Middle frontal gyrus (tissue), 1 donor: Measurements from ENCODE around the gene C12orf76.
A peak's percentile ranks its signal among the peaks of the same experiment; 100 is the strongest.
"Not testable (repeated sequence)": the region's sequence is repeated elsewhere in the genome, so short reads cannot be mapped to it uniquely, and the experiment has no call there.

ENCODE experiments used
- DNase-seq: peaks from one replicate; pipeline ENCODE4 v3.0.0-alpha.2; 2015; ENCODE audit warnings: low spot score; ENCODE audit errors: extremely low spot score

Gene C12orf76

DNA sequence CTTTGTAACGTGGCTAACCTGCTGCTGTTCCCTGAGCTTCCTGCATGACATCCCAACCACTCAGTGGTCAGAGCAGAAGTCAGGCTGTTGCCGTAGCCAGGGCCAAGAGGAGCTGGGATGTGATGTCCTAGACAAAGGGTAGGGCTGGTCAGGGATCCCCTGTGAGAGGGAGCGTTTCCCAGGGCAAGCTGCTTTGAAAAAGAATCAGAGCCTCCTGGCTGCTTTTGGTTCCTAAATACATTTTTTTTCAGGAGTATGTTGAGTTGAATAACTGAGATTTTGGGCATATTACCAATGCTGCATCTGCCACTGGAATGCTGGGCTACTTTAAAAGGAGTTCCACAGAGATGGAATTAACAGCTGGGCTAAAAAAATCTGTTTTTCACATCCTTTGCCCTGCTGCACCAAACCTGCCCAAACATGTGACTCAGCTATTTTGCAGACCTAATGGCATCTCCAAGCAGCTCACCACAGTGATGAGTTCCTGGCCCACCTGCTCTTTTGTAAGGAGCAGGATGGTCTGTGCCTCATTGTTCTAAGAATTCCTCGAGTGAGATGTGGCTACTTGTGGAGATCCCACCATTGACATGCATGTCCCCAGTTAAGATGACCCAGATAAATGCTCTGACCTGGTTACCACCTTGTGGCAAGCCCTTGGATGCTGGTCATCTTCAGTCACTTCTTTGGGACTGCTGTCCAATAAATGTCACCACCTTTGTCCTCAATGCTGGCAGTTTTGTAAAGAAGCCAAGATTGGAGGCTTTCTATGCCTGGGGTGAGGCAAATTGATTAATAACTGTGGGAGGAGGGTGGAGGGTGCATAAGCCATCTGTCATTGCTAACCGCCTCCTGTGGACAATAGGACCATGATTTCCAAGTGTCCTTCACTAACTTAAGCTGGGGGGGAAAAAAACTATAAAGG is 25.0 kb downstream of the C12orf76 start:
- no peak for DNase-seq

DNA sequence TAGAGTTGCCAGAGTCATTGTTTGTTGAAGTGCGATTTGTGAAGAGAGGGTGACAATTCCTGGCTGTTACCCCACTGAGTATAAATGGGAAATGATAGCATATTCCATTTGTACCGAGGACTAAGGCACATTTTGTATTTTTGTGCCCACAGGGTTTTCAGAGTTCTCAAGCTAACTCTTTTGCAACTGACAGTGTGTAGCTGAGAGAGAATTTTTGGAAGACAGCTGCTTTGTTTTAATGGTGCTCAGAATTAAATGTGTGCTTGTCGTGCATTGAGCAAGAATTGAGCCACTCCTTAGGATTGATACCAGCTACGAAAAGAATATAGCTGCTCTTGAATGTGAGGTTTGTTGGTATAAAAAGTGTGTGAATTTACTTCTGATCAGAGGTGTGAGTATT is 27.4 kb downstream of the C12orf76 start:
- no peak for DNase-seq

DNA sequence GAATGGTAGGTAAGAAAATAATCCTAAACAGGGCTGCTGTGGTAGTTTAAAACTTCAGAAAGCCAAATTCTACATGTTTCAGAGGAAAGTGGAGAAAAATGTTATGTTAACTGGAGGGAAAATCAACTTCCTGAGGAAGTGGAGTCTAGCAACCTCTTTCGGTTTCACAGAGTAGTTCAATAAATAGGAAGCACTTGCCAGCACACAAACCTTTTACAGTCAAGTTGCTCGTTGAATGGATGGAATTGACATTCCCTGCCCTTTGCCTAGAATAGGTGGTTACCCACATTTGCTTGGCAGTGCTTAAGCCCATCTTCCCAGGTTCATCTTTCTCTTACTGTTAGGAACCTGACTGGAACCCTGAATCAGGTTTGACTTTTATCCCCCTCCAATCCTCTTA is 33.2 kb downstream of the C12orf76 start:
- DNase-seq, result no peak

DNA sequence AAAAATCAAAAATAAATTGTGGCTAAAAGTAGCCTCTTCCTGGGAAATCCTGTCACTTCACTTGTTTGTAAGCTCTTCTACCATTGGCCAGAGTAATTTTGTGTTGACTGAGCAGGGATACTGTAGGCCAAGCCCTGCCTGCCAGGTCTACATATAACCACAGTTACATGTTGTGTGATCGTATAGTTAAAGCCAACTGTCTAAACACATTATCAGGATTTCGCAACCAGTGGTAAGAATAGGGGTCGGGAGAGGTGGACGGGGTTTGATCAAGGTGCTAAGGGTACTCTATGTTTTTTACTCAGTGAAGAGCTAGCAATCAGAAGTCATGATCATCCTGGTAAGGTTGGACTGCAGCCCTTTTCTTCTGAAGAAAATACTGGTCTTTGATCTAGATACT is 35.7 kb downstream of the C12orf76 start:
- DNase-seq, result no peak

DNA sequence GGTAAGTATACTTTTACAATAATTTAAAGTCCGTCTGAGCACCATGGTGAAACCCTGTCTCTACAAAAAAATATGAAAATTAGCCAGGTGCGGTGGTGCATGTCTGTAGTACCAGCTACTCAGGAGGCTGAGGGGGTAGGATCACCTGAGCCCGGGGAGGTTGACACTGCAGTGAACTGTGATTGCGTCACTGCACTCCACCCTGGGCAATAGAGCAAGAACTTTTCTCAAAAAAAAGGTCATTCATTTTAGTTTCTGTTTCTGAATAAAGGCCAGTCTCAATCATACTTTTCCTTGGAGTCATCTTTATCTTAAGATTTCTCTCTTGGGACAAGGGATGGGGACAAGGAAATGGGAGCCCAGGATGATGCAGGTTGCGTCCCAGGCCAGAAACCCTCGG is 36.2 kb downstream of the C12orf76 start:
- DNase-seq, result no peak

DNA sequence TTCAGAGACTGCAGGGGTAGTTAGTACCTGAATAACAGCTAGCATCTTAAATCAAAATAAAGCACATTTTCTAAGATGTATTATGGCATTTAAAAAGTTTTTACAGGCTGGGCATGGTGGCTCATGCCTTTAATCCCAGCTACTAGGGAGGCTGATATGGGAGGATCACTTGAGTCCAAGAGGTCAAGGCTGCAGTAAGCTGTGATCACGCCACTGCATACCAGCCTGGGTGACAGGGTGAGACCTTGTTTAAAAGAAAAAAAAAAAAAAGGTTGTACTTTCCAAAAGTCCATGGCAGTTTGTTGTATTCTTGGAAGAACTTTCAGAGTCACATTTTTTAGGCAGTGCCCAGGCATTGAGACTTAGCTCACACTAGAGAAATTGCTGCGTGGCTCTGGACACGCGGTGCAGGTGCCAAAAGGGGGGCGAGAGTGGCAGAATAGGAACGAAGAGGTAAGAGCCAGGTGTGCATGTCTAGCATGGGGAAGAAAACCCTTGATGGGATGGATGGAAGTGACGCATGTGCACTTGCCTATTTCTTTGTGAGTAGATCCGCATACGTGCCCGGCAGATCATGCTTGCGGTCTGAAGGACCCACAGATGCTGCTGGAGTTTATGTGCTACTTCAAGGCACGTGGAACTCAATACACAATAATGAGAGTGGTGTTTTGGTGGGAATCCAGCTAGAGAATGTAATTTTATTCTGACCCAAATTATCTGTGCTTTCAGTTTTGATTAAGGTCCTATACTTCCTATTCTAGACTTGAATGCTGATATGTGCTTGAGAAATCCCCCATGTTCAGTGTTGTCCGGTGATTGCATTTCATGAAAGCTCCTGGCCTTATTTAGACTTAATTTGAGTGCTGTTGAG is 37.2 kb downstream of the C12orf76 start:
- no peak for DNase-seq

DNA sequence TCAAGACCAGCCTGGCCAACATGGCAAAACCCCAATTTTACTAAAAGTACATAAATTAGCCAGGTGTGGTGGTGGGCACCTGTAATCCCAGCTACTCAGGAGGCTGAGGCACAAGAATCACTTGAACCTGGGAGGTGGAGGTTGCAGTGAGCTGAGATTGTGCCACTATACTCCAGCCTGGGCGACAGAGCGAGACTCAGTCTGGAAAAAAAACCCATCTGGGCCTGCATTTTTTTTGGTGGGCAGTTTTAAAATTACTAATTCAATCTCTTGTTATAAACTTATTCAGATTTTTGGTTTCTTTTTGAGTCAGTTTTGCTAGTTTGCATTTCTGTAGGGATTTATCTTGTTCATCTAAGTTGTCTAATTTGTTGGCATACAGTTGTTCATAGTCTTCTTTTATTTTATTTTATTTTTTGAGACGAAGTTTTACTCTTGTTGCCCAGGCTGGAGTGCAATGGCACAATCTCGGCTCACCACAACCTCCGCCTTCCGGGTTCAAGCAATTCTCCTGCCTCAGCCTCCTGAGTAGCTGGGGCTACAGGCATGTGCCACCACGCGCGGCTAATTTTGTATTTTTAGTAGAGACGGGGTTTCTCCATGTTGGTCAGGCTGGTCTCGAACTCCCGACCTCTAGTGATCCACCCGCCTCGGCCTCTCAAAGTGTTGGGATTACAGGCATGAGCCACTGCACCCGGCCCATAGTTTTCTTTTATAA is 39.5 kb downstream of the C12orf76 start:
- not testable (repeated sequence) for DNase-seq

DNA sequence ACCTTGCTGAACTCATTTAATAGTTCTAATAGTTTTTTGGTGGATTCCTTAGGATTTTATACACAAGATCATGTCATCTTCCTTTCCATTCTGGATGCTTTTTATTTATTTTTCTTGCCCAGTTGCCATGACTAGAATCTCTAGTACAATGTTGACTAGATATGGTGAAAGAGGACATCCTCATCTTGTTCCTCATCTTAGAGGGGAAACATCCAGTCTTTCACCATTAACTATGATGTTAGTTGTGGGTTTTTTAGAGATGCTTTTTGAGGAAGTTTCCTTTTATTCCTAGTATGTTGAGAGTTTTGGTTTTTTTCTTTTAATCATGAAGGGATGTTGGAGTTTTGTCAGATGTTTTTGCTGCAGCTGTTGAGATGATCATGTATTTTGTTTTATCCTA is 40.4 kb downstream of the C12orf76 start:
- no peak for DNase-seq

DNA sequence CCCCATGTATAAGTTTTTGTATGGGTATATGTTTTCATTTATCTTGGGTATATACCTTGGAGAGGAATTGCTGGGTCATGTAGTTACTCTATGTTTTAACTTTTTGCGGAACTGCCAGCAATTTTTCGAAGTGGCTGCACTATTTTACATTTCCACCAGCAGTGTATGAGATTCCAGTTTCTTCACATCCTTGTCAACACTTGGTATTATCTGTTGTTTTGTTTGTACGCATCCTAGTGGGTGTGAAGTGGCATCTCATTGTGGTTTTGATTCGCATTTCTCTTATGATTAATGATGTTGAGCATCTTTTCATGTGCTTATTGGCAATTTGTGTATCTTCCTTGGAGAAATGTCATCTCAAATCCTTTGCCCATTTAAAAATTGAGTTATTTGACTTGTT is 42.2 kb downstream of the C12orf76 start:
- no peak for DNase-seq

DNA sequence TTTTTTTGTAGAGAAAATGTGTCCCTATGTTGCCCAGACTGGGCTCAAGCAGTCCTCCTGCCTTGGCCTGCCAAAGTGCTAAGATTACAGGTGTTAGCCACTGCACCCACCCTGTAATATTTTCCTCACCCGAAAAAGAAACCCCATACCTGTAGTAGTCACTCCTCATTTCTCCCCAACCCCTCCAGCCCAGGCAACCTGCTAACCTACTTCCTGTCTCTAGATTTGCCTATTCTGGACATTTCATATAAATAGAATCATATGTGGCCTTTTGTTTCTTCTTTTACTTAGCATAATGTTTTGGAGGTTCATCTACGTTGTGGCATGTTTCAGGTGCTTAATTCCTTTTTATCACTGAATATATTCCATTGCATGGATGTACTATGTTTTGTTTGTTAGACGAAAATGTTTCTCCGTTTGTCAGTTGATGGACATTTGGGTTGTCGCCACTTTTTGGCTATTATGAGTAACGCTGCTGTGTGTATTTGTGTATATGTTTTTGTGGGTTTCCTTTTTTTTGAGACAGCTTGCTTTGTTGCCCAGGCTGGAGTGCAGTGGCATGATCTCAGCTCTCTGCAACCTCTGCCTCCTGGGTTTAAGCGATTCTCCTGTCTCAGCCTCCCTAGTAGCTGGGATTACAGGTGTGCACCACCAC is 42.9 kb downstream of the C12orf76 start:
- DNase-seq, result no peak

DNA sequence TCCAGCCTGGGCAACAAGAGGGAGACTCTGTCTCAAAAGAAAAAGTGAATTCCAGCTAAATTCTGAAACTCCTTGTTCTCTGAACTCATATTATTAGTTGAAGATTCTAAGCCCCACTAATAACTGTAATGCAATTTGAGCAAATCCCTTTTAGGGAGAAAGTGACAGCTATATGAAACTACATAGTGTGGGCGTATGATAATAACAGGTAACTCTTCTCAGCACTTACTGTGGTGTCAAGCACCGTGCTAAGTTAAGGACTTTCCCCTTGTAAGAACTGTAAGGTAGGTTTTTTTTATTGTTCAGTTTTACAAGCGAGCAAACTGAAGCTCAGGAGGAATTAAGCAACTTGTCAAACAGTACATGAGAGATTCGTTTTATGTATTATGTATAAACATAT is 43.7 kb downstream of the C12orf76 start:
- no peak for DNase-seq

DNA sequence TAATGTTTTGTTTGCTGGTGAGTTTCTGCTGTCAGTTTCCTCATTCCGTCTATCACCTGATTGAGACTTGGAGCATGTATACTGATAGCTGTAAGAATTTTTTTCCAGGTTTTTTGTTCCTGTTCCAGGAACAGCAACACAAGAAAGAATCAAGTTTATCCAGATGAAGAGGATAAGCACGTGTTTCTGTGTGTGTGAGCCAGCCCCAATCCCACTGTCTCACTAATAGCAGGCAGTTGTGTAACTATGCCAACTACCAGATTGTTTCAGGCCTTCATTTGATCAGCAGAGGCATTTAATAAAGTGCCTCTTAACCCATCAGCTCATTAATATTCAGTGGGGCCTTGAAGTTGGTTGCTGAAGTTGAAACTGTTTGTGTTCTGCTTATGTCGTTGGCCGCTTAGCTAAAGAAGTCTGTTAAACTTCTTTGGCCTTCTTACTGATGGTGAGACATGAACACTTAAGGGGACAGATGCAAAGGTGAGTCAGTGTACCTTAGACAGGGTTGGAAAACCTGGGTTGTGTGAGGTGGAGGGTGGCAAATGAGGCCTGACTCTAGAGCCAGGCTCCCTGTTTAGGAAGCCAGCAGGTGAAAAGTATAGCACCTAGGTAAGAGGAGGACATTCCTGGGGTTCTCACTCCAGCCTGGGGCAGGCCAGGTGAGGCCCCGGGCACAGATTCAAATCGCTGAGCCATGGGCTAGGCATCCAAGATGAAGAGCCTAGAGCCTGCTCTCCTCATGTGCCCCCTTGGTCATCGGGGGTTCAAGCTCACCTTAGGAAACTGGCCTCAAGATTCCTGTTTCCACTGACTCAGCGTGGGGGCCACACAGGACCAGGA is 45.4 kb downstream of the C12orf76 start:
- no peak for DNase-seq

DNA sequence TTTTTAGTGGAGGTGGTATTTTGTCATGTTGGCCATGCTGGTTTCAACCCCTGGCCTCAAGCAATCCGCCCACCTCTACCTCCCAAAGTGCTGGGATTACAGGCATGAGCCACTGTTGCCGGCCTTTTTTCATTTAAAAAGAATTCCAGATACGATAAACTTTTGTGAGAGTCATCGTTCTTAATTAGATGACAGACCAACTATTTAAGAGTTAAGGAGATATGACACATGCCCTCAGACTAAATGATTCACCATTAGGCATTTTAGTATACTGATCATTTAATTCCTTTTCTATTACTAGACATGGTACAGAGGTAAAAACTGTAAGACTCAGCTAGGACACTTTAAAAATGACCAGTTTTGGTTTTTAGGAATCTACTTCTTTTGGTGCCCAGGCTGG is 46.7 kb downstream of the C12orf76 start:
- DNase-seq, result no peak

DNA sequence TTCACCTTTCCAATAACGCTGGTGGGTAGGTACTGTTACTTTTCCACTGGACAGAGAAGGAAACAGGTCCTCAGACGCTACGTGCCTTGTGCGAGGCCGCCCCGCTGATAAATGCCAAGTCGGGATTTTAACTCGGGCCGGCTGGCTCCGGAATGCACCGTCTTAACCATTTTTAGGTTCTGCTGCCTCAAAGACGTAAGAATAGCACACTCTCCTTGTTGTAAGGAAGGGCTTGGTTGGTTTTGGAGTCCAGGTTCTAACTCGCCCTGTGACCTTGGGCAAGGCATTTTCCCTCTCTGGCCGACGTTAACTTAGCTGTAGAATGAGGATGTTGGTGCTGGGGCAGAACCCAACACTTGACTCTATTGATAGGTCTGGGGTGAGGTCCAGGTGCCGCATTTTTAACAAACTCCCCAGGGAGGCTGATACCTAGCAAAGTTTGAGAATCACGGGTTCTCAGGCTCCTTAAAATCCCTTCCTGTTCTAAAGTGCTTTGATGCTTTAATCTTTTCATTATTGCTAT is 48.3 kb downstream of the C12orf76 start:
- no peak for DNase-seq

DNA sequence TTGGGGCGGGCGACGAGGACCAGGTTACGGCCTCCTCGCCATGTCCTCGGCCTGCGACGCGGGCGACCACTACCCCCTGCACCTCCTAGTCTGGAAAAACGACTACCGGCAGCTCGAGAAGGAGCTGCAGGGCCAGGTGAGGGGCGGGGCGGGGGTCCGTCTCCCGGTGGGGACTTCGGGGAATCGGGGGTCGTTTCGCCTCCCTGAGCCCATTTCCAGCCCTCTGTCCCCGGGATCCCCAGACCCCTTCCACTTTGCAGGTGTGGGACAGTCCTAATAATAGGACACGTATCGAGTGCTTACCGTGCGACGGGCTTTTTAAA is 48.7 kb downstream of the C12orf76 start:
- DNase-seq, result no peak

DNA sequence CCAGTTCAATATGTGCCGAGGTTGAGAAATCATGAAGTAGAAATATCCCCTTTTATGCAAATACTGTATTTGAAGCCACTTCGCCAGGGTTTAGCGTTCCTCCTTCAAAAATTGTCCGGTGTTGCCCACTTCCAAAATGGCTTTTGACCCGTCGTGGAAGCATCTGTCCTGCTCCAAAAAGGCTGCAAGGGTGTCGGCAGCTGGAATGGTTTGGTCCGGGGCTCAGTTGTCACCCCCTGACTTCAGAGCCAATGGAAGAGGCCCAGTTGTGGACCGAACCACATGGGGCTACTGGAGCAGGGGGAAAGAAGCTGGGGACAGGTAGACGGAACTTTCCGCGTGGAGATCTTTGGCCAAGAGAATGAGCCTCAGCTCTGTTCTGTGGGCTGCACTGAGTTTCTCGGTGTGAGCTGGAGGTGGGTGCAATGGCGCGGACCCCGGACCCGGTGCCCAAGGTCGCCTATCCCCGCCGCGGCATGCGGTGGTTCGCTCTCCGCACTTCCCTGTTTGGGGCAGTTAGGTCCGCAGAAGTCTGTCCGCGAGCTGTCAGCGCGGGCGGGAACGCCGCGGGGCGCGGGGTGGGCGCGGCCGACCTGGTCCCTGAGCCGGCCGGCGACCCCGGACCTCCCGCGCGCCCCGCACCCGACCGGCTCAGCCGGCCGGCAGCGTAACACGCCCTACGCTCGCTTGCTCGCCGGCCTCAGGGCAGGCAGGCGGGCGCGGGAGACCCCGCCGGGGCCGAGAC is 49.2 kb downstream of the C12orf76 start, which contains the start of gene ANKRD13A:
Gene ANKRD13A (plus strand): TSS at position 527 of the 745 bp plus-strand sequence. CDS start 259 bp downstream, outside the sequence.
- peak; percentile 72 for DNase-seq

DNA sequence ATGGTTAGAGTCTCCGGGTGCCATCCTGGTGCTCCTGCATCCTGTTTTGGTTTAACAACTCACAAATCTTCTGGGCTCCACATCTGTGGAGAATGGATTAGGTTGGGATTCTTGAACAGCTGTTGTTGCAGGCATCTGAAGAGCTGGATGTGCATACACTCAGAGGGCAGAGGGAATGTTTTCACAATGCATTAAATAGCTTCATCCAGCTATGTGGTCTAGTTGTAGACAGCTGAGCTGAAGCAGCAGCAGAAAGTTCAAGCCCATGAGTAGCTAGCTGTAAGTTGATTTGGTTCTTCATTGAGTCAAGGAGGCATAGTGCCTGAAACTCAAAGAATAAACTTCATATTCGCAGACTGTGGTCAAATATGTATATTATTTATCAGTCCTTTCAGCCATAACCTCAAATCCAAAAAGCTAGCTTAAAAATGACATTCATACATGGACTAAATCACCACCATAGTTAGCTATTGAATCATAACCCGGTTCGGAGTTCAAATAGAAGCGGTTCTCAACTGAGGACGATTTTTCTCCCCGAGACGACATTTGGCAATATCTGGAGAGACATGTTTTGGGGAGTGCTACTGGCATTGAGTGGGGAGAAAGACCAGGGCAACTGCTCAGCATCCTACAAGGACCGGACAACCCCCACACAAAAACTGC is 50.0 kb downstream of the C12orf76 start:
- no peak for DNase-seq

DNA sequence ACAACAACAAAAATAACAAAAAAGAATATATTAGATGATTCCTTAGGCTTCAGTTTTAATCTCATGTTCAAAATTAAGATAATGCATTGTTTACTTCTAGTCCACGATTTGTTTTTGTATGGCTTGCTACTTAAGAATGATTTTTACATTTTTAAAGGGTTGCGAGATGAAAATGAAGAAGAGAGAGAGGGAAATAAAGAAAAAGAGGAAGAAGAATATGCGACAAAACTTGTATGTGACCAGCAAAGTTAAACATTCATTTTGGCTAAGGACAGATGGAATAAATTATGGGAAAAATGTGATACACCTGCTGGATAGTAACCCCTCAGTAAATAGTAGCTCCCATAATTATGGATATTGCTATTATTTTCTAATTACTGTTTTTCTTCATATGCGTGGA is 50.9 kb downstream of the C12orf76 start:
- no peak for DNase-seq

DNA sequence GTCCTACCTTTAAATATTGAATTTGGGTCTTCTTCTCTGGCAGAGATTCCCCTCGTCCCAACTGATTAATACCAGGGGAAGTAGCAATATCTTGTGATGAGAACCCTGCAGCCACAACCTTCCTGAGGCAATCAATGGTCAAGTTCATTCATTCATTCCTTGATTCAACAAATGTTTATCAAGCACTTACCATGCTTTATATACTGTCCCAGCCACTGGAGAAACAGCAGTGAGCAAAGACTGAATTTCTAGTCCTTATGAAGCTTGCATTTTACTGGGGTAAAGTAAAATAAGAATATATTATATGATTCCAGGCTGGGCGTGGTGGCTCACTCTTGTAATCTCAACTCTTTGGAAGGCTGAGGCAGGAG is 51.9 kb downstream of the C12orf76 start:
- DNase-seq, result no peak
